G401 (cell line): ENCODE results near the gene GNA14. TPM values are rescaled to one million over a fixed set of nuclear protein-coding genes. Genes with fewer than 3 reads are reported as not detected.
"Not testable (repeated sequence)": the region's sequence is repeated elsewhere in the genome, so short reads cannot be mapped to it uniquely, and the experiment has no call there.

Experiments used
- DNase-seq: peaks from one replicate; pipeline ENCODE4 v3.0.0-alpha.2; 2015; ENCODE audit warnings: low spot score
- in situ Hi-C: cut with HindIII; loops from 2 replicates; pipeline ENCODE4 v1.10.0; 2016; ENCODE audit warnings: low sequenced_read_pairs, mixed read lengths
- total RNA-seq: library from RNA; depleted of rRNA; stranded (reverse); fragments of >200 nt; shearing (Covaris generic); gene quantifications from 2 replicates; pipeline ENCODE4 v1.2.3, GENCODE V29; 2014

The GNA14 gene
- total RNA-seq, 1 experiment from 2014 or later, result not detected

DNA sequence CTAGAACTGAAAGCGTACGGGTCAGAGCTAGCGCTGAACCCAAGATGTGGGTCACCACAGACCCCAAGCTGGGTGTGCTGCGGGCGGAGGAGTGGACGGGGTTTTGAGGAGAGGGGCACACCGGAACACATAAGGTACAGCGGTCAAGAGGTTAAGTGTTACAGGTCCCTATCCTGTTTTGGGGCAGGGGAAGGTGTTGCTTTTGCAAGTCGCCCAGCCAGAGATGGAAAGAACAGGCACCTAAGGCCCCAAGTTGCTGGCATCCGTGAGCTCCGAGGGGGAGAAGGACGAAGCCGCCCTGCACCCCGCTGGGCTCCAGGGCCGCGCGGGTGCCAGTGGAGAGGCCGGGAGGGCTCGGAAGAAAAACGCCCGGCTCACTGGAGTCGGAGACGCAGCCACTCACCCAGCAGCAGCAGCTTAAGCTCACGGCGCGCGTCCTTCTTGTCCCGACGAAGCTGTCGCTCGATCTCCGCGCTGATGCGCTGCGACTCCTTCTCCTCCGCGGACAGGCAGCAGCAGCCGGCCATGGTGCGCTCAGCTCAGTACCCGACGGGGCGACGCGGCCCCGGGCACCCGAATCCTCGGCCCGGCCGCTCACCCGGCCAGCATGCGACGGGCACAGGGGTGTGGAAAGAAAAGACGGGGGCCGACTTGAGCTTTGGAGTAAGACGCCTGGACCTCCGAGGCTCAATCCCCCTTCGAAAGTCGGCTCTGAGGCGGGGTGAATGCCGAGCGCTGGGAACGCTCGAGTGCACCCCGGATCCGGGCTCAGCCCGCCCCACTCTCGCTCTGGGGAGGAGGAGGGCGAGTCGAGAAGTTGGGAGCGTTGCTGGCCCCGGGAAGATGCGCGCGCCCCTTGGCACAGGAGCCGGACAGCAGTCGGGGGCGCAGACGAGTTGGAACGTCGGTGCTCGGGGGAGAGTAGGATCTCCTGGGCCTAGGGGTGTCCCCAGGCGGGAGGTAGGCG, 572 bp downstream of the GNA14 start:
- in situ Hi-C loops, result no loop called here
- no peak for DNase-seq

DNA sequence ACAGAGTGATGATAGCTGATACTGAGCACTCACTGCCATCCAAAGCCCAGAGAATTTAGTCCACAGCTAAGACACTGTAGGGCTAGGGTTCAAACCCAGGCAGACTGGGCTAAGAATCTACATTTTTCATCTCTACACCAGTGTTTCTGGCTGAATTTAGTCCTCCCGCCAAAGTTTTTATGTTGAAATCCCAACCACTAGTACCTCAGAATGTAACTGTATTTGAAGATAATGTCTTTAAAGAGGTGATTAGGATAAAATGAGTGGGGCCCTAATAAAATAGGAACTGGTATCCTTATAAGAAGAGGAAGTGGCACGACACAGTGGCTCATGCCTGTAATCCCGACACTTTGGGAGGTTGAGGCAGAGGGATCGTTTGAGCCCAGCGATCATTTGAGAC, 4.3 kb downstream of the GNA14 start:
- in situ Hi-C loops, result no loop called here

GRCh38 chr9:77640741-77641580, 7.2 kb downstream of the GNA14 start:
- in situ Hi-C loops, result no loop called here
- no peak for DNase-seq

More for the DNA sequence above, 4.3 kb downstream of the GNA14 start:
- no peak for DNase-seq

DNA sequence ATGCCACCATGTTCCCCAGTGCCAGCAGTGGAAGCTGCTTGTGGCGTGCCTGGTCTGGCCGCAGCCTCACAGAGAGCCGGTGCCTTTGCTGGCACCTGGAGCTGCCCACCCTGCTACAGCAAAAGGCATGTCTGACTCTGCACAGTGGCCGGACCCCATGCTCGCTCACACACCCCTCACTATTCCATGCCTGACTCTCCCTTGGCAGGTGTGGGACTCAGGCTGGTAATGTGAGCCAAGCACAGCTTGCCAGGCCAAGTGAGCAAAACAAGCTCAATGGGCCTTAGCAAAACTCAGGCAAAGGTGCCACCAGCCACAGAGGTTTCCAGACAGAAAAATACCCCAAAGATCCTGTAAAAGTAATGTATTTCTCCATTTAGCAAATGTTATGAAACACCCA, 15.5 kb downstream of the GNA14 start:
- no peak for DNase-seq
- in situ Hi-C loops, result no loop called here

GRCh38 chr9:77628864-77629263, 19.3 kb downstream of the GNA14 start:
- in situ Hi-C loops, DNase-seq: not testable (repeated sequence)

DNA sequence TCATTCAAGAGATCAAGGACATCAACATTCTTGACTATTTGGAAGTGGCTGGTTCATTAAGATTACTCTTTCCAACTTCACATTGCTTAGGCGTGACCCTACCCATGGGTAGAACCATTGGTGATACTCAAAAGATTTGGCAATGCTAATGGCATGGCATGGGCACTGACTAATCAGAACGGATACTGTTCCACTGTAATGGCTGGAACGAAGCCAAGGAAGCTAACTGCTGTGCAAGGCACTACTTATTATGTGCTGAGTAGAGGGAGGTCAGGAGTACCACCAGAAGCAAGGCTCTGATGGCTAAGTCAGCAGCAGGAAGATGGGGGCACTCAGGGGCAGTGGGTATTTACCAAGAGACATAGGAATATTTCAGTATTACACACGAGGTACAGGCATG, 31.9 kb downstream of the GNA14 start:
- in situ Hi-C loops, result no loop called here
- no peak for DNase-seq

DNA sequence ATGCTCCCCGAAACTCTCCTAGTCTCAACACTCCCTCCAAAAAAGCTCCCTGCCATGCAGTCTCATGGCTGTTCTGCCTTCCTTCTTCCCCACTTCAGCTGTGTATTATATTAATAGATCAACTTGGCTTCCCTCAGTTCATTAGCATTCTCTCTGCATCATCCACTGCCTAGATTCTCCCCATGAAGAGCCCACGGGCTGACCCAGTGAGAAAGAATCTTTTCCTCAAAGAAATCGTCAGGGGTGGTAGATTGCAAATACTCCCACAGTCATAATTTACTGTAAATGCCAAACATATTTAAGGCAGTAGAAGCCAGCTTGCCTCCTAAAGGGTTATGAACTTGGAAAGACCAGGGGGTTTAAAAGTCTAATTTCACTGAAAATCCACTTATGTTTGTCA, 33.5 kb downstream of the GNA14 start:
- in situ Hi-C loops, result no loop called here
- no peak for DNase-seq

- no peak for DNase-seq
- in situ Hi-C loops, result no loop called here
These were observed 41.6 kb downstream of the GNA14 start for GRCh38 chr9:77606526-77606925.

DNA sequence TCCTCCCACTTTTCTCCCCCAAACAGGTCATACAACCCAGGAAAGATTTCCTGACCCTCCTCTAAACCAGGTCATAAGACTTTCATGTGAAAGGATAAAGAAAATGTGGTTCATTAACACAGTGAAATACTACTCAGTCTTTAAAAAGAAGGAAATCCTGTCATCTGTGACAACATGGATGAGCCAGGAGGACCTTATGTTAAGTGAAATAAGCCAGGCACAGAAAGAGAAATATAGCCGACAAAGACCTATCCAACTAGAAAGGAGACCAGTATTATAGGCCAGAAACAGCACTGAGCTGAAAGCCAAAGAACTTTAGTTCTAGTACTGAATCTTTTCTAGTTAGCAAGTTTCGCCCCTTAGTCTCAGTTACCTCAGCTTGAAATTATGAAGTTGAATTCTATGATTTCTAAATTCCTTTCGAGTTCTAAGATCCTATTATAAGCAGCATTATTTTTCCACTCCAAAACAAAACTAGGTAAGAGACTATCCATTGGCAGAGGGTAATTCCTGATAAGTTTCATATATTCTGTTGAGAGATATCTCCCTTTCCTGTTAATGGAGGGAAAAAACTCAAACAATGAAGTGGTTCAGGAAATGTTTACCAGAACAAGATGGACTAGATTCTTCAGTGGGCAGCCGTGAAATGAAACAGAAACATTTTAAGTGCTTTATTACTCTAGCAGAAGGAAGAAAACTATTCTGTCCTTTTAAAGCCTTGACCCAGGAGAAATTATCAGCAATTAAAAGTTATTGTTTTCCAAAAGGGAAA, 42.5 kb downstream of the GNA14 start:
- no peak for DNase-seq
- in situ Hi-C loops, result no loop called here

- in situ Hi-C loops, result no loop called here
- DNase-seq, result no peak
These were observed 43.8 kb downstream of the GNA14 start for GRCh38 chr9:77604316-77604715.

DNA sequence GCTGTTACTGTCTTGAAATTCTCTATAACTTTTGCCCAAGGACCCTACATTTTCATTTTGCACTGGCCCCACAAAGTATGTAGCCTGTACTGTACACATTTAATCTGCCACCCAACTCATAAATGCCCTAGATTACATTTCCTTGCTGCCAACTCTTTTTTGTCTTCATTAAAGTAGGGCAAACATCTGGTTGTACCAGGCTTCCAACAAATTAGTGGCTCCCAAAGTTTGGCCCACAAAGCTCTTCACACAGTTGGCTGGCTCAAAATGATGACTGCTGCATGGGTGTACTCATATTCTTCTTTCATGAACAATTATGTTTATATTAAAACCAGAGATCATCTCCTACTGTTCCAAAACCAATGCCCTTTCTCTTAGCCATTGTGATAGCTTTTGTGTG, 45.3 kb downstream of the GNA14 start:
- in situ Hi-C loops, result no loop called here
- no peak for DNase-seq

DNA sequence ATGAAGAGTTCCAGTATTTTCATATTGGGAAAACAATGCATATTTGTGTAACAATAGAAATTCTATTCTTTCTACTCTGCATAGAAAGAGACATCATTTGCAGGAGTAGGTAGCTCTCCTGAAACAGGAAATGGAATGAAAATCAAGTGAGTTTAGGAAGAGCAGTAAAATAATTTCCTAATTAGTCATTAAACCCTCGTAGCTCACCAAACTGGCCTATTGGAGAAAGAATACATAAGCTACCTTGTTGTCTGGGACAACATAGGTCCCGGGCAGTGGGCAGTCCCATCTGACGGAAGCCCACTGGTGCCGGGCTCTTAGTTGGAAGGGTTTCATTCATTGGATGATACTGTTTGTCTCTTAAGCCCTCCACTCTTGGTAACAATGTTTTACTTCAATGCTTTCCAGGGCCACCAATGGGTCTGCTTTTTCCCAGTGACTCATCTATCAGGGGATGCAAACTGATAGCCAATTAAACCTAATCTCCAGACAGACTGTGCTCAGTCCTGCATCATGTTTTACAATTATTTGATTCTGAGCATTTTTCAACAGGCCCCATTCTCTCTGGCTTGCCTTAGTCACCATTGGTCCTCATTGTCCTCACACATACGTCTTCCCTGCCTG, 46.5 kb downstream of the GNA14 start:
- in situ Hi-C loops, result no loop called here
- DNase-seq, result no peak

- no peak for DNase-seq
- in situ Hi-C loops, result no loop called here
These were observed 47.3 kb downstream of the GNA14 start for GRCh38 chr9:77600810-77601209.

DNA sequence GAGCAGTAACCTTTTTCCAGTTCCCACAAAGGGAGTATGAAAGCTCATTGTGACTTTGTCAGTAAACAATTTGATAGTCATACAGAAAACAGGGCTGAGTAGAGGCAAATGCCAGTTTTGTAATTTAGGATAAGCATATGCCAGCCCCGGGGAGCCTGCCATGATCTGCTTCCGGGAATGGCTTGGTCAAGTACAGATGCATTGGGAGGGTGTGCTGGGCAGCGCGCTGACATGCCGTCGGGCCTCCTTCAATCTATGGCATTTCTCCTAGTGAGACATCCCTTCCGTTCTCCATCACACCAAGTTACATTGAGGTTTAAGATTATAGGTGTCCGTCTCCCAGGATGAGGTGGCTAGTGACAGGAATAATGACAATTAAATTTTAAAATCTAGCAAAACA, 48.6 kb downstream of the GNA14 start:
- DNase-seq, result no peak
- in situ Hi-C loops, result no loop called here

DNA sequence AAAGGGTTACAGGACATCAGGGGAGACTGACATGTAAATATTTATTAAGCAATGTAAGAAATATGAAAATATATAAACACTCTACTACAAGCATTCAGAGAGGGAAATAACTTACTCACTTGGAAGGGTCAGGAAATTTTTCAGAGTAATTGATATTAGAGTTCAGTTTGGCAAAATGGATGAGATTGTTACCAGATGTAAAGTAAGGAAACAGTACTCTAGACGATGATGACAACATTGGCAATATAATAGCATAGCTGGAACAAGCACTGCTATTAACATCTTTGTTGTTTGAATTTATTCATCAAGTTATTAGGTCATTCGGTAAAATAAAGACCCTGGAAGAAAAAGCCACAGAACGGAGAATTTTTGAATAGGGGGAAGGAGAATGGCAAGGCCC, 49.1 kb downstream of the GNA14 start:
- DNase-seq, result no peak
- in situ Hi-C loops, result no loop called here

GRCh38 chr9:77598524-77598923, 49.6 kb downstream of the GNA14 start:
- in situ Hi-C loops, result no loop called here
- no peak for DNase-seq

GRCh38 chr9:77597057-77597456, 51.1 kb downstream of the GNA14 start:
- in situ Hi-C loops, result no loop called here
- no peak for DNase-seq

- in situ Hi-C loops, result no loop called here
- no peak for DNase-seq
These were observed 52.6 kb downstream of the GNA14 start for GRCh38 chr9:77595426-77596095.

DNA sequence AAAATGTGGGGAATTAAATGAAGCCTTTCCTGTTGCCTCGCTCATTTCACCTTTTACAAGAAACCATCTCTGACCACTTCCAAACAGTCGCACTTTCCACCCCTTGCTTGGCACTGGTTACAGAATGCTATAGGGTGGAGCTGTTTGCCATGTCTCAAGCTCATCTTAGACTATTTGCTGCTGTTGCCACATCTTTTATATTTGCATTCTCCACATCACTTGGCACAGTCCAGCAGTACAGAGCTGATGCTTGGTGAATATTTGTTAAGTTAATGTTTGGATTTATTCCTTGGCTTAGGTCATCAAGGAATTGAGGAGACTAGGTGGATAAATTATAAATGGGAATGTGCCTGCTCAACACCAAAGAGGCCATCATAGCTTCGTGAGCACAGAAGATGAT, 53.2 kb downstream of the GNA14 start:
- DNase-seq, result no peak
- in situ Hi-C loops, result no loop called here
